Tibial nerve (tissue), 3 donors: ENCODE measurements around the gene TMEM121.

Source experiments
- EP300 ChIP-seq, 2 donors: sonication (generic); formaldehyde crosslinking; IDR thresholded peaks; one replicate each; pipeline ENCODE4 v1.6.1; 2017; ENCODE audit warnings: antibody characterized with exemption in 2 of 2, mild to moderate bottlenecking in 1 of 2
- POLR2A ChIP-seq, 2 donors: fragments of 450-650 bp; IDR thresholded peaks; one replicate each; pipeline ENCODE4 v1.6.1; 2017; ENCODE audit warnings: antibody characterized with exemption in 2 of 2, mild to moderate bottlenecking in 2 of 2, moderate library complexity in 2 of 2

- TF ChIP-seq POLR2A (IDR thresholded peaks at IDR 0.05) (no peak), EP300 (IDR thresholded peaks at IDR 0.05) (no peak)
Measured at GRCh38 chr14:105493921-105494605, 32.3 kb upstream of the TMEM121 start.
